Aortic smooth muscle cell (primary cell): ENCODE data around the gene PIBF1. TPM values are rescaled to one million over a fixed set of nuclear protein-coding genes. Genes with fewer than 3 reads are reported as not detected.

Source experiments
- total RNA-seq: library from RNA; depleted of rRNA; stranded (reverse); fragments of >200 nt; gene quantifications from 2 replicates; pipeline ENCODE4 v1.2.3, GENCODE V29; 2014

The PIBF1 gene, protein sequence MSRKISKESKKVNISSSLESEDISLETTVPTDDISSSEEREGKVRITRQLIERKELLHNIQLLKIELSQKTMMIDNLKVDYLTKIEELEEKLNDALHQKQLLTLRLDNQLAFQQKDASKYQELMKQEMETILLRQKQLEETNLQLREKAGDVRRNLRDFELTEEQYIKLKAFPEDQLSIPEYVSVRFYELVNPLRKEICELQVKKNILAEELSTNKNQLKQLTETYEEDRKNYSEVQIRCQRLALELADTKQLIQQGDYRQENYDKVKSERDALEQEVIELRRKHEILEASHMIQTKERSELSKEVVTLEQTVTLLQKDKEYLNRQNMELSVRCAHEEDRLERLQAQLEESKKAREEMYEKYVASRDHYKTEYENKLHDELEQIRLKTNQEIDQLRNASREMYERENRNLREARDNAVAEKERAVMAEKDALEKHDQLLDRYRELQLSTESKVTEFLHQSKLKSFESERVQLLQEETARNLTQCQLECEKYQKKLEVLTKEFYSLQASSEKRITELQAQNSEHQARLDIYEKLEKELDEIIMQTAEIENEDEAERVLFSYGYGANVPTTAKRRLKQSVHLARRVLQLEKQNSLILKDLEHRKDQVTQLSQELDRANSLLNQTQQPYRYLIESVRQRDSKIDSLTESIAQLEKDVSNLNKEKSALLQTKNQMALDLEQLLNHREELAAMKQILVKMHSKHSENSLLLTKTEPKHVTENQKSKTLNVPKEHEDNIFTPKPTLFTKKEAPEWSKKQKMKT
- 36.1 and 39.2 TPM in 2 replicates for total RNA-seq

DNA sequence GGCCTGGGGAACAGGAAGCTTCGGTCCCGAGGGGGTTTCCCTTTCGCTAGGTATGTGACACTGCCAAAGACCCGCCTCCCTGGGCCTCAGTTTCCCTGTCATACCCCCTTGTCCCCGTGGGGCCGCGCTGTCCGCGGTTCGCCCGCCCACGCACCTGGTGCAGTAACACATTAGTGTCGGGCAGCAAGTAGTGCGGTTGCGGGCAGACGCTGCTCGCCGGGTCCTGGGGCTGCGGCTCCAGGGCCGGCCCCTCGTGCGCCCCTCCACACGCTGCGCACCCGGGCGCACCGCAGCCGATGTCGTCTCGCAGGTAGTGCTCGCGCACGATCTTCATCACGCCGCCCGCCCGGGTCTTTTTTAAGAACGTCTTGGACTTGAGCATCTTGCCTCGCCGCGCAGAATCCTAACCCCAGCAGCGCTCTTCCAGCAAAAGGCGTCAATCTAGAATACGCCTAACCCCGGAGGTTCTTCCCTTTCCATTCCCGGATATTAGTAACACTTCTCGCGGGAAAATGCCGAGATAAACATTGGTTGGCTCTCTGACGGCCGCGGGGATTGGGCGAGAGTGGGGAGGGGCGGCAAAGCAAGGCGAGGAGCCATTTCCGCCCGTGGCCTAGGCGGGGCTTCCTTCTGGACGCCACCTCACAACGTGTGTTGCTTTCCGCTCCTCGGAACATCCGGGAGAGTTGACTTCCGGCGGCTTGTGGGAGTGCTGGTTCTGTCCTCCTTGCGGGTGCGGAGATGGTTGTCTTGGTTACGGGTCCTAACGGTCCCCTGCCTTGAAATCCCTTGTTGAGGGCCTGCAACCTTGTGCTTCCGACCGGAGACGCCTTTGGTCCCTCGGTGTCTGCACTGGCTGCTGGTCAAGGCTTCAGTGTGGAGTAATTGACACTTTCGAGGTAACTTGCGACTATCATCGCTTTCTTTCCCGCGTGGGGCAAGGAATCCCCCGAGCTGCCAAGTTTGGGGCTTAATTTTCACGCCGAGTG, at the start of gene PIBF1, which contains the start of gene DIS3:
Gene PIBF1, plus strand, starts transcription at position 683 of the 989 bp plus-strand sequence. CDS start 1,337 bp downstream, outside the sequence.
Gene DIS3, minus strand, starts transcription at position 450 of the 989 bp plus-strand sequence. Its CDS starts 68 bp downstream, at position 382.

DNA sequence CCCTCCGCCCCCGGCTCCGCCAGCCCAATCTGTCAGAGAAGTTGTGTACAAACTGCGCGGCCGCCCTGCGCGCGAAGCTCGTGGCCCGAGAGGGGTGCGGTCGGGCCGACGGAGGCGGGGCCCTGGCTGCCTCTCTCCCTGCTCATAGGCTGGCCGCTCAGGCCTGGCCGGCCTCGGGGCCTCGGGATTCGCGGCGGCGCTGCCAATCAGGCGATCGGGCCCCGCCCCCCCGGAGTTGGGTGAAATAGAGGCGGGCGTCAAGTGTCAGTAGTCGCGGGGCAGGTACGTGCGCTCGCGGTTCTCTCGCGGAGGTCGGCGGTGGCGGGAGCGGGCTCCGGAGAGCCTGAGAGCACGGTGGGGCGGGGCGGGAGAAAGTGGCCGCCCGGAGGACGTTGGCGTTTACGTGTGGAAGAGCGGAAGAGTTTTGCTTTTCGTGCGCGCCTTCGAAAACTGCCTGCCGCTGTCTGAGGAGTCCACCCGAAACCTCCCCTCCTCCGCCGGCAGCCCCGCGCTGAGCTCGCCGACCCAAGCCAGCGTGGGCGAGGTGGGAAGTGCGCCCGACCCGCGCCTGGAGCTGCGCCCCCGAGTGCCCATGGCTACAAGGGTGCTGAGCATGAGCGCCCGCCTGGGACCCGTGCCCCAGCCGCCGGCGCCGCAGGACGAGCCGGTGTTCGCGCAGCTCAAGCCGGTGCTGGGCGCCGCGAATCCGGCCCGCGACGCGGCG, 277.0 kb downstream of the PIBF1 start, which contains the start of gene KLF5:
Gene KLF5, plus strand, starts transcription at position 270 of the 724 bp plus-strand sequence. Its CDS starts 323 bp downstream, at position 593.

Other genes starting within 250 kb of the PIBF1 start
- 9.5 and 14.5 TPM in 2 replicates for gene MZT1, start 54.5 kb upstream of the PIBF1 start, total RNA-seq
- 3.4 and 5.8 TPM in 2 replicates for gene BORA, start 54.2 kb upstream of the PIBF1 start, total RNA-seq
- 37.8 and 41.9 TPM in 2 replicates for gene DIS3, start 233 bp upstream of the PIBF1 start, total RNA-seq